ENCODE data around the gene VSIG1. TPM values are rescaled to one million over a fixed set of nuclear protein-coding genes. Genes with fewer than 3 reads are reported as not detected.

The VSIG1 gene
- total and polyA plus RNA-seq, 2 of the 8 experiments (the other 6 are each of a cell fraction or from before 2014, with no cell fraction given), result 2.2 to 2.9 TPM

- no peak for TF ChIP-seq BCL11A (IDR thresholded peaks at IDR 0.05; ENCODE audit: low read depth in 2 of 2, low read length in 2 of 2)
- no peak for TF ChIP-seq ATF2 (IDR thresholded peaks at IDR 0.05; ENCODE audit: low read length)
- TF ChIP-seq RNF2 (IDR thresholded peaks at IDR 0.05; ENCODE audit: borderline replicate concordance, low read depth, low read length, missing control alignments, poor library complexity, severe bottlenecking), result no peak
- TF ChIP-seq KDM4A (IDR thresholded peaks at IDR 0.05; ENCODE audit: low read depth, low read length, severe bottlenecking), result no peak
- no peak for TF ChIP-seq SUZ12 (IDR thresholded peaks at IDR 0.05; ENCODE audit: low read length)
- no peak for TF ChIP-seq GTF2F1 (IDR thresholded peaks at IDR 0.05; ENCODE audit: borderline replicate concordance, low read depth, low read length)
Observed at GRCh38 chrX:108105473-108105872, 60.6 kb downstream of the VSIG1 start (continued).
